ENCODE results near the gene HDAC4.

DNA sequence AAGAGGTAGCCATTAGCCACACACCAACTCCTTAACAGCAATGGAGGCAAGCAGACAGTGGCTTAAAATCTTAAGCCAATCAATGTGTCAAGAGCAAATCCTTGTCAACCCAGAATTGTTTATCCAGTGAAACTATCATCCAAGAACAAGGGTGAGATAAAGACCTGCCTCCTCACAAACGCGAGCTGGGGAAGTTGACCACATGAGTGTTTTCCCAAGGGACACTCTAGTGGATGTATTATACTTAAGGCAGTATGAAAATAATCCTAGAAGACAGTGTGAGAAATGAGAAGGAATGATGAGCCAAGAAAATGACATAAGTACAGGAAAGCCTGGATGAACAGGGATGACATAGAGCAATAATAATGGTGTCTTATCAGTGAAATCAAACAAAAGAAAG, 343.3 kb downstream of the HDAC4 start:
- TF ChIP-seq, protein P1, sequence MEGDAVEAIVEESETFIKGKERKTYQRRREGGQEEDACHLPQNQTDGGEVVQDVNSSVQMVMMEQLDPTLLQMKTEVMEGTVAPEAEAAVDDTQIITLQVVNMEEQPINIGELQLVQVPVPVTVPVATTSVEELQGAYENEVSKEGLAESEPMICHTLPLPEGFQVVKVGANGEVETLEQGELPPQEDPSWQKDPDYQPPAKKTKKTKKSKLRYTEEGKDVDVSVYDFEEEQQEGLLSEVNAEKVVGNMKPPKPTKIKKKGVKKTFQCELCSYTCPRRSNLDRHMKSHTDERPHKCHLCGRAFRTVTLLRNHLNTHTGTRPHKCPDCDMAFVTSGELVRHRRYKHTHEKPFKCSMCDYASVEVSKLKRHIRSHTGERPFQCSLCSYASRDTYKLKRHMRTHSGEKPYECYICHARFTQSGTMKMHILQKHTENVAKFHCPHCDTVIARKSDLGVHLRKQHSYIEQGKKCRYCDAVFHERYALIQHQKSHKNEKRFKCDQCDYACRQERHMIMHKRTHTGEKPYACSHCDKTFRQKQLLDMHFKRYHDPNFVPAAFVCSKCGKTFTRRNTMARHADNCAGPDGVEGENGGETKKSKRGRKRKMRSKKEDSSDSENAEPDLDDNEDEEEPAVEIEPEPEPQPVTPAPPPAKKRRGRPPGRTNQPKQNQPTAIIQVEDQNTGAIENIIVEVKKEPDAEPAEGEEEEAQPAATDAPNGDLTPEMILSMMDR (IDR thresholded peaks at IDR 0.05) = no peak
- TF ChIP-seq POLR2A (IDR thresholded peaks at IDR 0.05) = no peak
